ENCODE data around the gene ITPR2. TPM values are rescaled to one million over a fixed set of nuclear protein-coding genes. Genes with fewer than 3 reads are reported as not detected.

ITPR2 gene
- total and polyA plus RNA-seq, 2 of the 8 experiments (the other 6 are each of a cell fraction or from before 2014, with no cell fraction given) = 4.1 to 48.3 TPM

DNA sequence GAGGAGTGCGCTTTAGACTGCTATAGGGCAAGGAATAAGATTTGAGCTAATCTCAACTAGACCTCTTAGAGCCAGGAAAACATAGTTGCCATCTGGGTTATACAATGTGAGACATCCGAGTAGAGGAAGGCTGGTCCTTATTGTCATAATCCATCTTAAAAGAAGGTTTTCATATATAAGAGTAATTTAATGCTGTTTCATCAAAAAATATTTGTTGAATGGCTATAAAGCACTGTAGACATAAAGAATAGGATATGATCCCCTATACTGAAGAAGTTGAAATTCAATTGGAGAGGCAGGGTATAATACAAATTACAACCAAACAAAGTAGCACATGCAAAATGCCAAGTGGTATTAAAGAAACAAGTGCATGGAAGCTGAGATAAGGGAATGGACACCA, 343.1 kb downstream of the ITPR2 start (continued):
- TF ChIP-seq POLR2AphosphoS5 (IDR thresholded peaks at IDR 0.05; ENCODE audit: low read depth, low read length) (no peak), CREB1 (IDR thresholded peaks at IDR 0.05) (no peak), BACH1 (IDR thresholded peaks at IDR 0.05; ENCODE audit: low read length) (no peak), JUND (IDR thresholded peaks at IDR 0.05; ENCODE audit: low read length) (no peak)
- TF ChIP-seq, protein P1, sequence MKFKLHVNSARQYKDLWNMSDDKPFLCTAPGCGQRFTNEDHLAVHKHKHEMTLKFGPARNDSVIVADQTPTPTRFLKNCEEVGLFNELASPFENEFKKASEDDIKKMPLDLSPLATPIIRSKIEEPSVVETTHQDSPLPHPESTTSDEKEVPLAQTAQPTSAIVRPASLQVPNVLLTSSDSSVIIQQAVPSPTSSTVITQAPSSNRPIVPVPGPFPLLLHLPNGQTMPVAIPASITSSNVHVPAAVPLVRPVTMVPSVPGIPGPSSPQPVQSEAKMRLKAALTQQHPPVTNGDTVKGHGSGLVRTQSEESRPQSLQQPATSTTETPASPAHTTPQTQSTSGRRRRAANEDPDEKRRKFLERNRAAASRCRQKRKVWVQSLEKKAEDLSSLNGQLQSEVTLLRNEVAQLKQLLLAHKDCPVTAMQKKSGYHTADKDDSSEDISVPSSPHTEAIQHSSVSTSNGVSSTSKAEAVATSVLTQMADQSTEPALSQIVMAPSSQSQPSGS (IDR thresholded peaks at IDR 0.05; ENCODE audit: low read length) = no peak
